CD4-positive, alpha-beta T cell treated with Interleukin-15 for 1 hour (primary cell): ENCODE measurements around the gene SMYD1.
"Not testable (repeated sequence)": the region's sequence is repeated elsewhere in the genome, so short reads cannot be mapped to it uniquely, and the experiment has no call there.

Source experiments
- DNase-seq: peaks from one replicate; pipeline ENCODE4 v3.0.0-alpha.2; 2020

The SMYD1 gene

GRCh38 chr2:88067598-88067997 is at the start of gene SMYD1:
TSS of gene SMYD1 (plus strand) at chr2:88067825. CDS start at chr2:88067865, 40 bp downstream.
- no peak for DNase-seq

GRCh38 chr2:88018077-88018805 is 49.4 kb upstream of the SMYD1 start:
- not testable (repeated sequence) for DNase-seq

DNA sequence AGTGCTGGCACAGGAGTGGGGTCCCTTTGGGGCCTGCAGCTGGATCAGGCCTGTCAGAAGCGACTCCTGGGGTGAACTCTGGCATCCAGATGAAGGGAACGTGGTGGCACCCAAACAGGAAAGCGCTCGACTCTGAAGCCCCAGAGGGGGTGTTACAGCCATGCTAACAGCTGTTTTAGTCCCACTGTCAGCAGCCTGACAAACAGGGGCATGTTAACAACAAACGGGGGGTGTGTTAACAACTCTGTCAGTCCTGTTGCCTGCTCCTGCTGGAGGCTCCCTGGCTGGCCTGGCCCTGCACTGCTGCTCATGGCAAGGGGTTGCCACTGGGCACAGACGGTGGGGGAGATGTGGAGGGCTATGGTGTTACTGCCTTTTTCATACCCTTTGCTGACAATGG is 48.7 kb upstream of the SMYD1 start:
- DNase-seq = no peak

DNA sequence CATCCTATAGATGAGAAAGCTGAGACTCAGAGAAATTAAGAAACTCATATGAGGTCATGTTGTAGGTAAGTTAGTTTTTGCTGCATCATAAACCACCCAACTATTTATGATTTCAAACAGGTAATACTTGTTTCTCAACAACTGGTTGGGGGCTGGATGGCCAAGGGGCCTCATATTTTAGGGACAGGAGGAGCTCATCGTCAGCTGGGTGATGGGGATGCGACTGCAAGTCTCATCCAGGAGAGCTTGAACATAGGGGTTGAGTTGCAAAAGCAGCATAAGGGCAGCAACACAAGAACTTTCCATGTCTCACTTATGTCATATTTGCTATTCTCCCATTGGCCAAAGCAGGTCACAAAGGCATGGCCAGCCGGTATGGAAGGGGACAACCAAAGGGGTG is 47.6 kb upstream of the SMYD1 start:
- no peak for DNase-seq

- DNase-seq = no peak
These were observed 45.0 kb upstream of the SMYD1 start for GRCh38 chr2:88022669-88022921.

DNA sequence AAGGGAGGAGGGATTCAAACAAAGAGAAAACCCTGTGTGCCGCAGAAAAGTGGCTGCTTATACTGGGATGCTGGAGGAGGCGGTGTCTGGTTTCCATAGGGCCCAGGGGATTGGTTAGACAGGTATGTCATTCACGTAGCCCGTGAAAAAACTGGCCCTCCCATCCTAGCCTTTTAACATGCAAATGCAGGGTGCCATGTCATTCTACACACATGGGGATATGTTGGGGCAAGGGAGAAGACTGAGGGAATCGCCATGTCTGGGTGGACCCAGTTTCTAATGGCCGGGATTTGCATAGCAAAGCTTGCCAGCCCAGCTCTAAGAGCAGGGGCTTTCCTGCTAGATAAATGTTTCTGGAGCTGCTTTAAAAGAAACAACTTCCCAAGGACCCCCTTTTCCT is 43.1 kb upstream of the SMYD1 start:
- no peak for DNase-seq

DNA sequence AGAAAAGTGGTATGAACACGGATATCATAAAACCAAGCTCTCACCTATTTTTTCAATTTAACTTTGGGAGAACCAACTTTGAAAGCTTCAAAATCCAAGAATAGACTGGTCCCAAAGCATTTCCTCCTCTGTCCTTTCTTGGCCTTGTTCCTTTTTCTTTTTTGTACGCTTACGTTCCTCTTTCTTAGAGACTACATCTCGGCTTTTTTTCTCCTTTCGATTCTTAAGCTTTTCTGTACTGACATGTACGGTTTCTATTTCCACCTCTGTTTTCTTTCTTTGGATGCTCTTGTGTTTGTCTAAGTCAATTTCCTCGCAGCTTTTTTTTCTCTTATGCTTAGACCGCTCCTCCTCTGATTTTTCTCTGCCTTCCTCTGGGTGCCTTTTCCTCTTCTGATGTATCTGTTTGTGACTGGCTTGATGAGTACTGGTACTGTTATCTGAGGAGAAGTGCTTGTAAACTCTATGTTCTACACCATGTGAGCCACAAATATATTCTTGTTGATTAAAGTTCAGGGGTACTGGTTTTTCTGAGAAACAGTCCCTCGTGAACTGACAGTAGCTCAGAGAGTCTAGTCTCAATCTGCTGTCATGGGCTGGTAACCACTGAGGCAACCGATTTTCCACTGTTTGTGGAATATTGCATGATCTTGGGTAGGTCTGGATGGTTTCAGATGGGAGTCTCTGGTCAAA is 39.8 kb upstream of the SMYD1 start:
- DNase-seq = no peak

DNA sequence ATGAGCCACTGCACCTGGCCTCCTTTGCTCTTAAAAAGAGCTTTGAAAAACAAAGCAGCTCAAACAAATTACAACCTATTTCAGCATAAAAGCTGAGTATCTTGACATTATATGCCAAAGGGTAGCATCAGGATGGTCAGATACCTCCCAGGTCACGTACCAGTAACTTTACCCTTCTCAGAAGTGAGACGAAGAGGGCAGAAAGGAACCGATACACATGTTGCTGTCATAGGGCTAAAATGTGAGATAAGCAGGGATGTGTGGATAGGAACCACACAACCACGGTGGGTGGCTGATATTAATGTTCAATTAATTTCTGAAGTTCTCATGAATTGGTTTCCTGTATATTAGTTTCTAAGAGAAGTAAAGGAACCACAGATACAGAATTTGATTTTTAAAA is 38.7 kb upstream of the SMYD1 start:
- no peak for DNase-seq

DNA sequence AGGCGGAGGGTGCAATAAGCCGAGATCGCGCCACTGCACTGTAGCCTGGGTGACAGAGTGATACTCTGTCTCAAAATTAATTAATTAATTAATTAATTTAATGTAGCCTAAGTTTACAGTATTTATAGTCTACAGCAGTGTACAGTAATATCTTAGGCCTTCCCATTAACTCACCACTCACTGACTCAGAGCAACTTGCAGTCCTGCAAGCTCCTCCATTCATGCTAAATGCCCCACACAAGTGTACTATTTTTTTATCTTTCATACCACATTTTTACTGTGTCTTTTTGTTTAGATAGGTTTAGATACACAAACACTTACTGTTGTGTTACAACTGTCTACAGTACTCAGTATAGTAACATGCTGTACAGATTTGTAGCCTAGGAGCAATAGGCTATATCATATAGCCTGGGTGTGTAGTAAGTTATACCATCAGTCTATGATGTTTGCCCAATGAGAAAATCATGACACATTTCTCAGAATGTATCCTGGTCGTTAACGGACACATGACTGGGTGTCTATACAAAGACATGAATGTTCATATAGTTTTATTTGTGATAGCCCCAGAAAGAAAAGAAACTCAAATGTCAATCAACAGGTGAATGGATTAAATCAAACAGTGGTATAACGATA is 35.4 kb upstream of the SMYD1 start:
- no peak for DNase-seq

DNA sequence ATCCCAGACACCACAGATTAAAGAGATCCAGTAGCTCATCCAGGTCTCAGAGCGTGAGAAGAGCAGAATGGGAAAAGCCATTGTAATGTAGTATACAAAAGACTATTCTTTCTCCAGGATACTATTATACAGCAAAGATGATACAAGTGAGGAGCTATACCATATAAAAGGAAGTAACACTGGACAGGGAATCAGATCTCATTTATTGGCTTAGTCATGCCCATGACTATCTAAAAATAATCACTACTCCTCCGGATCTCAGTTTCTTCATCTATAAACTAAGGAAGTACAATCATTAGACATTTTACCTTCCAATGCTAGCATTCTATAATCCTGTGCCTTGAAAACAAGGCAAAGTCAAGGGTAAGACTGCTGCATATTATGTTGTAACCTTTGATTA is 31.4 kb upstream of the SMYD1 start:
- no peak for DNase-seq

- no peak for DNase-seq
These were observed 31.0 kb upstream of the SMYD1 start for GRCh38 chr2:88036606-88037005.

DNA sequence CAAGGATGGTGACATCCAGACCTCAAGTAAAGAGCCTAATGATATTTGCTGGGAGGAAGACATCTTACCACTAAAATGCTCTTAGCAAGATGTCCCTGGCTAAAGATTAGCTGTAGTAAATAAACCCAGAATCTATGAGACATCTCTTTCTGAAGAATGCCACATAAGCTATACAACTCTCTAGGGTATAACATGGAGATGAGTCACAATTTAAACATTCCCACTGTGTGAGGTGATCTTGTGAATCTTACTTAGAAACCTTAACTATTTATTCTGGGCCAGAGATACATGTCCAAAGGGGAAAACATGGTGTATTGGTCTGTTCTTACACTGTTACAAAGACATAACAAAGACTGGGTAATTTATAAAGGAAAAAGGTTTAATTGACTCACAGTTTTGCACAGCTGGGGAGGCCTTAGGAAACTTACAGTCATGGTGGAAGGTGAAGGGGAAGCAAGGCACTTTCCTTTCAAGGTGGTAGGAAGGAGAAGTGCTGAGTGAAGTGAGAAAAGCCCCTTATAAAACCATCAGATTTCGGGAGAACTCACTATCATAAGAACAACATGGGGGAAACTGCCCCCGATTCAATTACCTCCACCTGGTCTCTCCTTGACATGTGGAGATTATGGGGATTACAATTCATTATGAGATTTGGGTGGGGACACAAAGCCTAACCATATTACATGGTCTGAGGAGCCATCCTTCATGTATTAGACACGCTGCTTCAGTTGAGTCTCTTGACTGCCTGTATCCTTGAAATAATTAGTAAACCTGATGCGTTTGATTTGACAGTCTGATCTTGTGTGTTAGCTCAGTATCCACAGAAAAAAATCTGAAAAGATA is 29.1 kb upstream of the SMYD1 start:
- DNase-seq = no peak

GRCh38 chr2:88042476-88042875 is 25.1 kb upstream of the SMYD1 start:
- no peak for DNase-seq

- not testable (repeated sequence) for DNase-seq
These were observed 22.1 kb upstream of the SMYD1 start for GRCh38 chr2:88045561-88045960.

DNA sequence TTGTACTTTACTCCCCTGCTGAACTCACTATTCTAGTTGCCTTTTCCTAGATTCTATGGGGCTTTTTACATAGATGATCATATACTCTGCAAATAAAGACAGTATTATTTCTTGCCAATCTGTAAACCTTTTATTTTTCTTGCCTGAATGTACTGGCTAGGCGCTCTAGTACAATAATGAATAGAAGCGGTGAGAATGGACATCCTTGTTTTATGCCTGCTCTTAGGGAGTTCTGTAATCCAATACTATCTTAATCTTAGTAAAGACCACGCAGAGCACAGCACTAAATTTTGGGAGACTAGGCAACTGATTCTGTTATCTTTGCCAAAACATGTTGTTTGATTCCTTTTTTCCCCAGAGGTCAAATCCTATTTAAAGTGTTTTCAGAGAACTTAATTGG is 19.1 kb upstream of the SMYD1 start:
- DNase-seq = no peak

DNA sequence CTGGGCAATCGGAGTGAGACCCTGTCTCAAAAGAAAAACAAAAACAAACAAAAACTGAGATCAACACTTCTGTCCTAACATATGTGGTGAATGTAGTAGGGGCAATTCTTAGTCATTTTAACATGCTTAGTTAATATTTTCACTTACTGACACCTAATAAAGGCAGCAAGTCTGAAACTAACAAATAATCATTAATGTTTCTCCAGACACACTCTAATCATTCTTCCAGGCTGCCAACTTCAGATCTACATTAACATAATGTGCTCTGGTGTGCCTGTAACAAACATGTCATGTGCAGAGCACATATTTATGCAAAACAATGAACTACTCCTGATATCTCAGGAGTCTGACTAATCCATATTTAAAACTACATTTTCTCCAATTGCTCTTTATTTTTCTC is 18.0 kb upstream of the SMYD1 start:
- no peak for DNase-seq

GRCh38 chr2:88051792-88052191 is 15.8 kb upstream of the SMYD1 start:
- DNase-seq = no peak

DNA sequence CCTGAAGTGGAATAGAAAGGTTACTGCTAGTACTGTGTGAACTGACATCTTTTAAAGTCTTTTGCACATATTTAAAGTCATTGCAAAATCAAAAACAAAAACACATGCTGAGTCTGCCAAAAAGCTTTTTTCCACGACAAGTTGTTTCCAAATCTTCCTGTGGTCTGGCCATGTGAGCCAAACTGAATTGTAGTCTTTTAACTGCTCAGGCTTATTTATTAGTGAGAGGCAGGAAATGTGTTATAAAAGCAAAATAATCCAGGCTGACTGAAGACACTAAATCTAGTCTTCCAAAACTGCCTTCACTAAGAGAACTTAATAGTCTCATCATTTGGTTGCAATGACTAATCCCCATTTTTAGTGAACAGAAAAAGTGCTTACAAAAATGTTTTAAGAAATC is 14.3 kb upstream of the SMYD1 start:
- DNase-seq = no peak

- DNase-seq = no peak
These were observed 13.5 kb upstream of the SMYD1 start for GRCh38 chr2:88053934-88054781.

- no peak for DNase-seq
These were observed 12.7 kb upstream of the SMYD1 start for GRCh38 chr2:88054782-88055370.

DNA sequence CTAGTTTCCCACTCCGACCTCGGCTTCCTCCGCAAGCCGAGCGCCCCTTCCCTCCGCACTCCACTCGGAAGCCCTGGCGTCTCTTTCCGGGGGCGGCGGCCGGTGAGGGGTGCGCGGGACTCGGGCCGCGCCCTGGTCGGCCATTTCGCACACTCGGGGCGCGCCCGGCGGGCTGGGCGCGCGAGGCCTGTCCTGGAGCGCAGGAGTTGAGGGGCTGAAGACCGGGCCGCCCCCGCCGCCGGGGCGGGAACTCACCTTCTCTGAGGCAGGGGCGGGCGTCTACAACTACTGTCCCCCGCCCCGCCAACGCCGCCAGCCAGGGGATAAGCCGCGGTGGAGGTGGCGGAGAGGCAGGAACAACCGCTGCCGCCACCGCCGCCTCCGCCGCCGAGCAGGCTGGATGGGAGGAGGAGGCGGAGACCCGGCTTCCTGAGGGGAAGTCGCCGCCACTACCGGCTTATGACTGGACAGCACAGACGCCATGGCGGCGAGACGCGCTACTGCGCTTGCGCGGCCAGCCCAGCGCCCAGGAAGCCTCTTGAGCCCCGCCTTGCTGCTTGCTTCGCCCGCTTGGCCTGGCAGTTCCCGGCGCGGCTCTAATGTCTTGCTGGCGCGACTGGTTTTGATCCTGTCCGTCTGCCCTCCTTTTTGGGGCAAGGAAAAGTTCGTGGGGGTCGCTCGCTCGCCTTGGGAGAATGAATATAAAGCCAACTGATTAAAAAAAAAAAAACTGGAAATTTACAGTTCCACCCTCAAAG is 12.1 kb upstream of the SMYD1 start, which contains the start of gene KRCC1:
Gene KRCC1, minus strand, starts transcription at position 413 of the 758 bp plus-strand sequence. CDS start 27,220 bp downstream, outside the sequence.
- peak; percentile 97 for DNase-seq
